GM12891 (cell line): ENCODE results near the gene KIAA0825.

Experiments used
- DNase-seq: peaks from one replicate; pipeline ENCODE4 v3.0.0; 2011; ENCODE audit warnings: low spot score; ENCODE audit not compliant: insufficient read length
- FAIRE-seq: peaks from 2 replicates; lab custom pipeline; 2011; peaks lifted over from hg19 to GRCh38; lab: Jason Lieb, UNC
- PAX5 ChIP-seq: IDR thresholded peaks from 2 replicates; pipeline ENCODE4 v1.6.1; 2011; ENCODE audit warnings: low read length, moderate library complexity, mild to moderate bottlenecking; ENCODE audit not compliant: insufficient read depth, severe bottlenecking
- POLR2A ChIP-seq: IDR thresholded peaks from 2 replicates; pipeline ENCODE4 v1.6.1; 2011; ENCODE audit warnings: low read depth, low read length, control low read depth
- POLR2AphosphoS5 ChIP-seq: IDR thresholded peaks from 2 replicates; pipeline ENCODE4 v1.6.1; 2011; ENCODE audit warnings: low read depth, low read length, control low read depth
- POU2F2 ChIP-seq: IDR thresholded peaks from 2 replicates; pipeline ENCODE4 v1.6.1; 2011; ENCODE audit warnings: low read depth, mild to moderate bottlenecking, control low read depth, low read length, moderate library complexity
- SPI1 ChIP-seq: IDR thresholded peaks from 2 replicates; pipeline ENCODE4 v1.6.1; 2011; ENCODE audit warnings: low read depth, low read length, control low read depth
- TAF1 ChIP-seq: IDR thresholded peaks from 2 replicates; pipeline ENCODE4 v1.6.1; 2011; ENCODE audit warnings: low read depth, low read length, control low read depth

The KIAA0825 gene

DNA sequence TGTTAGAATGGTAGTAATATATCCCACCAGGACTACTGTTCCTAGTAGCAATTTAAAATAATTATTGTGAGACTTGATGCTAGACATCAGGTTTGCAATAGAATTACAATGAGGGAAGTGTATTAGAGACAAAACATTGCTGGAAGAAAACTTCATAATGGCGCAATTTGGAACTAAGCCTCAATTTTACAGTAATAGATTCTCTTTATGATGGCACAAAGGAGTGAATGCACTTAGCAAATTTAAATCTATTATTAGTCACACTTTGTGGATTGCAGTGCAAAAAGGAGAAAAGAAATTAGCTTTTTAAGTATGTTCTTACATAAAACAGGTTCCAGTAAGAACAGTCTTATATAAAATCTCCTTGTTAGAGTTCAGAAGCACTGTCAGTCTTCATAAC, 358.3 kb downstream of the KIAA0825 start:
- FAIRE-seq = no peak
- DNase-seq = no peak
- no peak for TF ChIP-seq POLR2A
- TF ChIP-seq TAF1 = no peak
- no peak for TF ChIP-seq PAX5

DNA sequence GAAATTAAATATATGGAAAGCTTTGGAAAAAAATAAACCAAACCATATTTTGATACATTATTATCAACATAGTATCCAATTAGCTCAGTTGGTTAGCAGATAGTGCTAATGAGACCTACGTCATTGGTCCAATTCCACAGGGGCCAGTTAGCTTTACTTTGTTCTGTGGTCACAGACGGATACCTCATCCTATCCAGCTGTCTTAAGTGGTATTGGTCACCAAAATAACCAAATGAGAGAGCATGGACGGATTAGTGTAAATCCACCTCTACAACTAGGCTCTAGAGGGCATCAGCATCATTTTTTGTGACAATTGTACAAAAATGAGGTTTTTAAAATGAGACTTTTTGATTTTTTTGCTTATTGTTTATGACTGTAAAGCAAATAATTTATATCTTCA, 364.2 kb downstream of the KIAA0825 start:
- DNase-seq = no peak
- TF ChIP-seq SPI1 = no peak
- TF ChIP-seq PAX5 = no peak
- no peak for TF ChIP-seq POLR2AphosphoS5
- TF ChIP-seq TAF1 = no peak
- TF ChIP-seq POLR2A = no peak
- TF ChIP-seq POU2F2 = no peak
- no peak for FAIRE-seq

DNA sequence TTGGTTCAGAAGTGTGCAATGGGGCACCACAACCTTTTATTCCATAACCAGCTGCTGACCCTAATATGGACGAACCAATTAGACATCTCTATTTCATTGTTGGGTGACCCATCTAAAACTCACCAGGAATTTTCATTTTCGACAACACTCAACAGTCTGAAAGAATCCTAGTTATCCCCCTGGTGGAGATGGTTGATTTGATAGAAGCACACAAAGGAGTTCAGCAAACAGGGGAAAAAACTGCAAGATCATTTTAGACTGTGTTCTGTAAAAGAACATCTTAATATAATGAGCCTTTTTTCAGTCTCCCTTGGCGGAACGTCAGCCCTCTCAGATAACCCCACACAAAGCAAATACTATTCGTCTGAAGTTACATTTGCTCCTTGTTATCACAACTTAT, 367.4 kb downstream of the KIAA0825 start:
- FAIRE-seq (no peak), DNase-seq (no peak)
- TF ChIP-seq PAX5 (no peak), POLR2AphosphoS5 (no peak), POLR2A (no peak), TAF1 (no peak), SPI1 (no peak), POU2F2 (no peak)

DNA sequence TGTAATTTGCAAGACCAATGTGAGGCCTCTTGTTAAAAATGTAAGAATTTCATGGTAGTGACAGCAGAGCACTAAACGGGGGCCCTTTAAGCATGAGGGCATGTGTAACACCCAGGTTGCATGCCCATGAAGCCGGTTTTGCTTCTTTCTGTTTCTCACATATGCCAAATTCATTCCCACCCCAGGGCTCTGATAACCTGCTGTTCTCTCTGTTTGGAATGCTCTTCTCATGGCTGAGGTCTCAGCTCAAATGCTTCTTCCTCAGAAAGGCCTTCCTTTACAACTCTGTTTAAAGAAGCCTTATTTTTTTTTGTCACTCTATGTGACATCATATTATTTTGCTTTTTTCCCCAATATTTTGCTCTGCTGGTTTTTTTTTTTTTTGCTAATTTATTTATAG, 369.0 kb downstream of the KIAA0825 start:
- no peak for DNase-seq
- TF ChIP-seq TAF1 = no peak
- TF ChIP-seq POLR2AphosphoS5 = no peak
- TF ChIP-seq PAX5 = no peak
- TF ChIP-seq POLR2A = no peak
- TF ChIP-seq POU2F2 = no peak
- no peak for TF ChIP-seq SPI1
- FAIRE-seq = no peak

GRCh38 chr5:94248175-94248875, 370.1 kb downstream of the KIAA0825 start:
- no peak for DNase-seq
- no peak for FAIRE-seq
- TF ChIP-seq SPI1 = no peak
- no peak for TF ChIP-seq PAX5
- TF ChIP-seq TAF1 = no peak
- no peak for TF ChIP-seq POLR2AphosphoS5
- TF ChIP-seq POU2F2 = no peak
- TF ChIP-seq POLR2A = no peak

DNA sequence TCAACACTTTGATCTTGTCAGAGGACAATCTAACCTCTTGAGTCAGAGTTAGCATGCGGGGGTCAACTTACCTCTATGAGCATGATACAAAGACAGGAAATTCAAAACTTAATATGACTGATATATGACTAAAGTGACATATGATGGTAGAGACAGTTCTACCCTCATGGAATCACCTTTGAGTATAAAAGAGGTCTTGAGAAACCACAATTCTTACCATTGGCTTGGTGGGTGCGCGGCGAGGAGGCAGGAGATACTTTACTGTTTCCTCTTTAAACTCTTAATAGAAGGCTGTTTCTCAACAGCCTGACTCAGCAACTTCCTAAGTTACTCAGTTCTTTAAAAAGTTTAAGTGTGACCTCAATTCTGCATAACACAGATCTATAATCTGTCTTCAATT, 372.8 kb downstream of the KIAA0825 start:
- no peak for DNase-seq
- TF ChIP-seq TAF1 (no peak), SPI1 (no peak), POU2F2 (no peak), PAX5 (no peak), POLR2AphosphoS5 (no peak), POLR2A (no peak)
- FAIRE-seq = no peak

GRCh38 chr5:94244921-94245320, 373.5 kb downstream of the KIAA0825 start:
- FAIRE-seq (no peak), DNase-seq (no peak)
- TF ChIP-seq PAX5 (no peak), POU2F2 (no peak), SPI1 (no peak), POLR2A (no peak), TAF1 (no peak), POLR2AphosphoS5 (no peak)

- no peak for DNase-seq
- no peak for FAIRE-seq
- TF ChIP-seq POU2F2 (no peak), TAF1 (no peak), SPI1 (no peak), POLR2A (no peak), POLR2AphosphoS5 (no peak), PAX5 (no peak)
Observed at GRCh38 chr5:94243612-94244011, 374.8 kb downstream of the KIAA0825 start.

DNA sequence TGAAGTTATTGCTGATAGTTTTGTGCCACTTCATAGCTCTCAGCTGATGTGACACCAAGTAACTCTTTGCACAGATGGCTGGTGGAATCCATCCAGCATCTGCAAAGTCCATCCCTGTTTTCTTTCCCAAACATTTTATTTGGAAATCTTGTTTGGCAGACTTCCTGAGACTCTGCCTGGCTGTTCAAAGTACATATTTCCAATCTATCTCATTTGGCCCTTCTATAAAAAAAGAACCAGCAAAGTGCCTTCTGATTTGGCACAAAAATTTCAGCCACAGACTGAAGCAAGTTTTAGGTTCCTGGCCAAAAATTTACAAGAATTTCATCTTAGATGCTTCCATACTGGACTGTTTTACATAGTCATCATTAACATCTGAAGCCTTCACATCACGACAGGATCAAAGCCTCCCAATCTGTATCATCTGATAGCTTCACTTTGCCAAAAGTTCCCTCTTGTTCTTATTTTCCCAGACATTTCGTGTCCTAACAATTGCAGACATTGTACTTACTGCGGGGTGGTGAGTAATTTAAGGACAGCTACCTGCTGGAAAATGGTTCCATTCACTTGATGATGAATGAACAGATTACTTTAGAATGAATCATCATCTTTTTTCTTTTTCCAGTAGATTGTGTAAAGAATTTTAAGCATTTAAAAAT, 377.3 kb downstream of the KIAA0825 start:
- no peak for DNase-seq
- no peak for FAIRE-seq
- TF ChIP-seq PAX5 (no peak), TAF1 (no peak), POU2F2 (no peak), SPI1 (no peak), POLR2A (no peak), POLR2AphosphoS5 (no peak)
